Activated naive CD4-positive, alpha-beta T cell treated with anti-CD3 and anti-CD28 coated beads, Interleukin-2, amount 50 U/mL, for 24 hours (primary cell): Measurements from ENCODE around the gene KLHDC4.

Experiments used
- H3K27ac Mint-ChIP-seq: one replicate; pipeline ENCODE4 v1.8.0; 2021; ENCODE audit warnings: mild to moderate bottlenecking, mixed read lengths
- H3K27me3 Mint-ChIP-seq: one replicate; pipeline ENCODE4 v1.8.0; 2021; ENCODE audit warnings: mixed read lengths
- H3K36me3 Mint-ChIP-seq: one replicate; pipeline ENCODE4 v1.8.0; 2021; ENCODE audit warnings: mixed read lengths
- H3K4me1 Mint-ChIP-seq: one replicate; pipeline ENCODE4 v1.8.0; 2021; ENCODE audit warnings: mixed read lengths
- H3K4me3 Mint-ChIP-seq: one replicate; pipeline ENCODE4 v1.8.0; 2021; ENCODE audit warnings: mild to moderate bottlenecking, mixed read lengths
- H3K9me3 Mint-ChIP-seq: one replicate; pipeline ENCODE4 v1.8.0; 2021; ENCODE audit warnings: mixed read lengths

KLHDC4 gene

GRCh38 chr16:87680272-87680644 lies 85.5 kb downstream of the KLHDC4 start:
- Mint-ChIP-seq H3K27ac (no peak overlapping the region), H3K27me3 (no peaks in the 10 kb centered on the region), H3K4me1 (peaks cover 10% of the 10 kb centered on the region), H3K36me3 (no peaks in the 10 kb centered on the region), H3K9me3 (no peaks in the 10 kb centered on the region), H3K4me3 (no peak overlapping the region)

- no peaks in the 10 kb centered on the region for H3K9me3 Mint-ChIP-seq
- no peaks in the 10 kb centered on the region for H3K36me3 Mint-ChIP-seq
- H3K27ac Mint-ChIP-seq = no peak overlapping the region
- H3K4me3 Mint-ChIP-seq = no peak overlapping the region
- H3K4me1 Mint-ChIP-seq = peaks cover 10% of the 10 kb centered on the region
- H3K27me3 Mint-ChIP-seq = no peaks in the 10 kb centered on the region
These were observed 86.1 kb downstream of the KLHDC4 start for GRCh38 chr16:87679593-87680271.

- Mint-ChIP-seq H3K36me3 (no peaks in the 10 kb centered on the region), H3K27ac (no peak overlapping the region), H3K27me3 (no peaks in the 10 kb centered on the region), H3K4me1 (peaks cover 10% of the 10 kb centered on the region), H3K9me3 (no peaks in the 10 kb centered on the region), H3K4me3 (no peak overlapping the region)
These were observed 87.2 kb downstream of the KLHDC4 start for GRCh38 chr16:87678618-87679017.

GRCh38 chr16:87677830-87678229 lies 88.0 kb downstream of the KLHDC4 start:
- no peaks in the 10 kb centered on the region for H3K9me3 Mint-ChIP-seq
- no peak overlapping the region for H3K4me3 Mint-ChIP-seq
- H3K27me3 Mint-ChIP-seq = no peaks in the 10 kb centered on the region
- H3K4me1 Mint-ChIP-seq = peaks cover 10% of the 10 kb centered on the region
- no peaks in the 10 kb centered on the region for H3K36me3 Mint-ChIP-seq
- no peak overlapping the region for H3K27ac Mint-ChIP-seq

GRCh38 chr16:87675111-87675719 lies 90.6 kb downstream of the KLHDC4 start:
- Mint-ChIP-seq H3K27ac (no peak overlapping the region), H3K4me3 (no peak overlapping the region), H3K36me3 (no peaks in the 10 kb centered on the region), H3K27me3 (no peaks in the 10 kb centered on the region), H3K9me3 (no peaks in the 10 kb centered on the region), H3K4me1 (no peaks in the 10 kb centered on the region)

GRCh38 chr16:87674419-87674818 lies 91.4 kb downstream of the KLHDC4 start:
- no peaks in the 10 kb centered on the region for H3K36me3 Mint-ChIP-seq
- no peaks in the 10 kb centered on the region for H3K4me1 Mint-ChIP-seq
- H3K27ac Mint-ChIP-seq = no peak overlapping the region
- no peak overlapping the region for H3K4me3 Mint-ChIP-seq
- H3K9me3 Mint-ChIP-seq = no peaks in the 10 kb centered on the region
- no peaks in the 10 kb centered on the region for H3K27me3 Mint-ChIP-seq

- no peak overlapping the region for H3K27ac Mint-ChIP-seq
- H3K4me3 Mint-ChIP-seq = no peak overlapping the region
- no peaks in the 10 kb centered on the region for H3K4me1 Mint-ChIP-seq
These were observed 94.0 kb downstream of the KLHDC4 start for GRCh38 chr16:87671715-87672270.

GRCh38 chr16:87671221-87671620 lies 94.6 kb downstream of the KLHDC4 start:
- H3K36me3 Mint-ChIP-seq = no peaks in the 10 kb centered on the region
- no peak overlapping the region for H3K4me3 Mint-ChIP-seq
- H3K4me1 Mint-ChIP-seq = no peaks in the 10 kb centered on the region
- H3K27ac Mint-ChIP-seq = no peak overlapping the region
- no peaks in the 10 kb centered on the region for H3K27me3 Mint-ChIP-seq
- no peaks in the 10 kb centered on the region for H3K9me3 Mint-ChIP-seq

More at GRCh38 chr16:87671715-87672270, 94.0 kb downstream of the KLHDC4 start:
- no peaks in the 10 kb centered on the region for H3K36me3 Mint-ChIP-seq
- H3K9me3 Mint-ChIP-seq = no peaks in the 10 kb centered on the region
- H3K27me3 Mint-ChIP-seq = no peaks in the 10 kb centered on the region

- Mint-ChIP-seq H3K9me3 (no peaks in the 10 kb centered on the region), H3K27ac (no peak overlapping the region), H3K27me3 (no peaks in the 10 kb centered on the region), H3K36me3 (no peaks in the 10 kb centered on the region), H3K4me3 (no peak overlapping the region), H3K4me1 (no peaks in the 10 kb centered on the region)
These were observed 96.1 kb downstream of the KLHDC4 start for GRCh38 chr16:87669672-87670071.

- Mint-ChIP-seq H3K27ac (peak overlapping the region; percentile 65), H3K27me3 (no peaks in the 10 kb centered on the region), H3K9me3 (no peaks in the 10 kb centered on the region), H3K4me1 (no peaks in the 10 kb centered on the region), H3K4me3 (no peak overlapping the region), H3K36me3 (no peaks in the 10 kb centered on the region)
These were observed 97.8 kb downstream of the KLHDC4 start for GRCh38 chr16:87667946-87668345.

GRCh38 chr16:87667443-87667842 lies 98.3 kb downstream of the KLHDC4 start:
- Mint-ChIP-seq H3K9me3 (no peaks in the 10 kb centered on the region), H3K4me1 (no peaks in the 10 kb centered on the region), H3K27ac (peak overlapping the region; percentile 65), H3K27me3 (no peaks in the 10 kb centered on the region), H3K36me3 (no peaks in the 10 kb centered on the region), H3K4me3 (no peak overlapping the region)

GRCh38 chr16:87666919-87667318 lies 98.9 kb downstream of the KLHDC4 start:
- no peaks in the 10 kb centered on the region for H3K4me1 Mint-ChIP-seq
- no peaks in the 10 kb centered on the region for H3K36me3 Mint-ChIP-seq
- no peak overlapping the region for H3K27ac Mint-ChIP-seq
- H3K4me3 Mint-ChIP-seq = no peak overlapping the region
- H3K27me3 Mint-ChIP-seq = no peaks in the 10 kb centered on the region
- H3K9me3 Mint-ChIP-seq = no peaks in the 10 kb centered on the region

GRCh38 chr16:87665193-87665592 lies 100.6 kb downstream of the KLHDC4 start:
- Mint-ChIP-seq H3K27me3 (peaks cover 4% of the 10 kb centered on the region), H3K4me1 (no peaks in the 10 kb centered on the region), H3K36me3 (no peaks in the 10 kb centered on the region), H3K27ac (no peak overlapping the region), H3K9me3 (no peaks in the 10 kb centered on the region), H3K4me3 (no peak overlapping the region)

- Mint-ChIP-seq H3K9me3 (no peaks in the 10 kb centered on the region), H3K27me3 (peaks cover 4% of the 10 kb centered on the region), H3K4me3 (no peak overlapping the region), H3K27ac (no peak overlapping the region), H3K4me1 (no peaks in the 10 kb centered on the region), H3K36me3 (no peaks in the 10 kb centered on the region)
These were observed 101.0 kb downstream of the KLHDC4 start for GRCh38 chr16:87664792-87665191.

GRCh38 chr16:87662254-87663204 lies 103.3 kb downstream of the KLHDC4 start:
- Mint-ChIP-seq H3K9me3 (no peaks in the 10 kb centered on the region), H3K27ac (no peak overlapping the region), H3K4me1 (no peaks in the 10 kb centered on the region), H3K36me3 (no peaks in the 10 kb centered on the region), H3K27me3 (peaks cover 4% of the 10 kb centered on the region), H3K4me3 (no peak overlapping the region)

- Mint-ChIP-seq H3K27ac (no peak overlapping the region), H3K36me3 (no peaks in the 10 kb centered on the region), H3K4me1 (no peaks in the 10 kb centered on the region), H3K4me3 (no peak overlapping the region), H3K27me3 (peaks cover 4% of the 10 kb centered on the region), H3K9me3 (no peaks in the 10 kb centered on the region)
These were observed 104.2 kb downstream of the KLHDC4 start for GRCh38 chr16:87661561-87661960.
